Naive thymus-derived CD8-positive, alpha-beta T cell (primary cell): ENCODE results near the gene SMC4. TPM values are rescaled to one million over a fixed set of nuclear protein-coding genes. Genes with fewer than 3 reads are reported as not detected.

ENCODE experiments used
- ATAC-seq, 2 donors: fragments of 150-1000 bp; cut with Tn5 transposase in 1 of 2; sonication (Bioruptor Pico), chemical (Tn5 transposase) in 1 of 2; 1 replicate in 1 of 2; 2 replicates in 1 of 2; pipeline ENCODE4 v1.10.0; 2021; ENCODE audit warnings: mild to moderate bottlenecking in 2 of 2, moderate library complexity in 2 of 2
- POLR2A ChIA-PET: fragments of 350-600 bp; sonication (Branson Sonifier 250); formaldehyde crosslinking; loops from one replicate; lab custom pipeline; 2021; ENCODE audit warnings: antibody characterized with exemption; lab: Charles Lee
- DNase-seq, 10 donors: peaks; one replicate each; pipeline versions ENCODE4 v3.0.0 to v3.0.0-alpha.2; 2020 to 2022
- H3K27ac Mint-ChIP-seq, 10 donors: one replicate each; pipeline ENCODE4 v1.8.0; 2020 to 2022; ENCODE audit warnings: mild to moderate bottlenecking in 10 of 10, mixed read lengths in 10 of 10, moderate library complexity in 4 of 10, inconsistent platforms in 1 of 10
- H3K27me3 Mint-ChIP-seq, 5 donors: one replicate each; pipeline ENCODE4 v1.8.0; 2021 to 2022; ENCODE audit warnings: mixed read lengths in 5 of 5
- H3K36me3 Mint-ChIP-seq, 3 donors: one replicate each; pipeline ENCODE4 v1.8.0; 2020 to 2022; ENCODE audit warnings: mixed read lengths in 3 of 3, mild to moderate bottlenecking in 2 of 3, inconsistent platforms in 1 of 3
- H3K4me1 Mint-ChIP-seq, 4 donors: one replicate each; pipeline ENCODE4 v1.8.0; 2021 to 2022; ENCODE audit warnings: mixed read lengths in 4 of 4
- H3K4me3 Mint-ChIP-seq, 10 donors: one replicate each; pipeline ENCODE4 v1.8.0; 2020 to 2022; ENCODE audit warnings: mild to moderate bottlenecking in 10 of 10, mixed read lengths in 10 of 10, moderate library complexity in 6 of 10, inconsistent platforms in 1 of 10
- H3K9me3 Mint-ChIP-seq, 9 donors: one replicate each; pipeline ENCODE4 v1.8.0; 2020 to 2022; ENCODE audit warnings: mixed read lengths in 9 of 9, mild to moderate bottlenecking in 3 of 9, inconsistent platforms in 1 of 9, moderate library complexity in 1 of 9
- polyA plus RNA-seq, 3 donors: library from polyadenylated mRNA; unstranded; fragments of 300-500 nt; fragmentation: Illumina TruSeq; gene quantifications; one replicate each; pipeline ENCODE4 v1.2.3, GENCODE V29; 2021
- total RNA-seq, 8 experiments: library from RNA in 2 of 8; stranded (reverse) in 2 of 8; gene quantifications; one replicate each; pipeline ENCODE4 v1.2.3 and lab custom pipeline; 2021 to 2026

SMC4 gene
- total and polyA plus RNA-seq, 5 experiments from 2014 or later = 19.2 to 43.2 (median 32.9) TPM

DNA sequence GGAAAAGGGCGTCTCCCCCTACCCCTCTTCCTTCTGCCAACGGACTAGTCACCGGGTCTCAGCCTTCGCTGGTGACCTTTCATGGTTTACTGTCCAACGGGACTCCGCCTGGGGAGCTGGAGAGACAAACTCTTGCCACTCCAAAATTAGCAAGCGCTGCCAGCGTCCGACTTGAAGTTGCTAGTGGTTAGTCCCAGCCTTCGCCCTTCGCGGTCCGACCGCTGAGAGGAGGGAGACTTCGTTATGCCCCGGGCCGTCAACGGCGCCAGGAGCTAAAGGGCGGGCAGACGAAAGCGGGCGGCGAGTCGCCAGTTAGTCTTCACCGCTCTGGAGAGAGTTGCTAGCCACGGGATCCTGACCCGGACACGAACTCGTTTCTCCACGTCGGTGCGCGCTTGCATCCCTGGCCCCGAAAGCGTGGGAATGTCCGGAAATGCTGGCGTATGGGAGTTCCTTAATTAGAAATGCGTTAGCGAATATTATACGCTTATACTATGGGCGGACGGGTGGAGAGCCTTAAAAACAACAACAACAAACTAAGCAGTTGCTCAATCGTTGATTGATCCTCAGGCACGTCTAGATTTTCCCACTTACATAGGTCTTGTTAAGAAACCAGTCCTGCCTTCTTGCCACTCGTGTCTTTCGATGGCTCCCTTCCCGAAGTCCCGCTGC lies 716 bp downstream of the SMC4 start:
- H3K27me3 Mint-ChIP-seq = peaks cover 7 to 19% (median 15%) of the 10 kb centered on the region in 5 donors
- DNase-seq (peak in 6 of 10 donors; percentile 1 to 70 (median 16)), ATAC-seq (peak in 1 of 2 donors; percentile 18)
- H3K36me3 Mint-ChIP-seq = peaks cover 0 to 21% (median 11%) of the 10 kb centered on the region in 3 donors
- no peaks in the 10 kb centered on the region for H3K9me3 Mint-ChIP-seq
- H3K4me3 Mint-ChIP-seq = peak overlapping the region; percentile 94 to 99 (median 97)
- H3K4me1 Mint-ChIP-seq = peaks cover 23 to 61% (median 50%) of the 10 kb centered on the region in 4 donors
- POLR2A ChIA-PET = interaction anchor here (0.9 to 1.6 kb wide), 2 partner anchors 8 to 31 kb away, joined by 3 to 4 read pairs; no protein-coding TSS in a partner anchor
- peak overlapping the region; percentile 96 to 100 (median 99) for H3K27ac Mint-ChIP-seq

DNA sequence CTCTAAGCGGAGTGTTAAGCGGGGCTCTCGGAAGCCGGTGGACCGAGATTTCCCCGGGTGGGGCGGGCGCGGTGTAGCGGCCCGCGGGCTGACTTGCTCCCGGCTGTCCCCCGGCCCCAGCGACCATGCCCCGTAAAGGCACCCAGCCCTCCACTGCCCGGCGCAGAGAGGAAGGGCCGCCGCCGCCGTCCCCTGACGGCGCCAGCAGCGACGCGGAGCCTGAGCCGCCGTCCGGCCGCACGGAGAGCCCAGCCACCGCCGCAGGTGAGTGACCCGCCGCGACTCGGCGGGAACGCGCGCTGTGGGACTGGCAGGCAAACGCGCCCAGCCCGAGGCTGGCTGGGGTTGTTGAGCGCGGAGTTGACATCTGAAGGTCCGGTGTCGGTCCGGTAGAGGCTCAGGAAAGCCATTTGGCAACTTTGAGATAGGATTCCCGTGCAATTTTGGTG lies 1.3 kb downstream of the SMC4 start:
- Mint-ChIP-seq H3K4me1 (peaks cover 23 to 61% (median 46%) of the 10 kb centered on the region in 4 donors), H3K4me3 (peak overlapping the region; percentile 94 to 99 (median 97)), H3K9me3 (no peaks in the 10 kb centered on the region), H3K27ac (peak overlapping the region in 9 of 10 donors; percentile 21 to 99 (median 74)), H3K27me3 (peaks cover 7 to 19% (median 15%) of the 10 kb centered on the region in 5 donors), H3K36me3 (peaks cover 0 to 21% (median 11%) of the 10 kb centered on the region in 3 donors)
- DNase-seq (peak in 3 of 10 donors; percentile 3 to 22 (median 13)), ATAC-seq (peak in 1 of 2 donors; percentile 12)
- POLR2A ChIA-PET = no interaction called here

DNA sequence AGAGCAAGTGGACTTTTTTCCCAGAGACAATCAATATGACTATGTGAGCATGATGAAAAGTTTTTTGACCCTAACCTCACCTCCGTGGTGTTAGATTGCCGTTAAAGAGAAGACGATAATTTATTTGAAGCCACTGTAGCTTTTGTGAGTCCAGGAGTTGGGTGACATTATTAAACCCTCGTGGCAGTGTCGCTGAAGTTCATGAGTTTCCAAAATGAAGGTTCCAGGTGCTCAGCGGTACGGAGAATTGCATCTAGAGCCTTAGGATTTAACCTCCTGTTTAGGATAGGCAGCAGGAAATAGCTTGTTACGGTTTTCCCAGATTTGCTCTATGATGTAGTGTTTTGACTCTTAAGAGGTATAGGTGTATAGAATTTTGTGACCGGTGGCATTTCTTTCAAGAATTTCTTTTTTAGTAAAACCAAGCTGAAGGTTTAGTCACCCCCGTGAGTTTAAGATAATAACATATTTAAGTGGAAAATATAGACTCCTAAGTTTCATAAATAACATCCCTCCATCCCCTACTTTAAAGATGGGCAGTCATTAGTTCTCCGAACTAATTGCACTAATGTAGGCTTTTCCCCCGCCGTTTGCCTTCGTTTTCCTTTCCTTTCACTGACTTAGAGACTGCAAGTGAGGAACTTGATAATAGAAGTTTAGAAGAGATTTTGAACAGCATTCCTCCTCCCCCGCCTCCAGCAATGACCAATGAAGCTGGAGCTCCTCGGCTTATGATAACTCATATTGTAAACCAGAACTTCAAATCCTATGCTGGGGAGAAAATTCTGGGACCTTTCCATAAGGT lies 2.0 kb downstream of the SMC4 start:
- POLR2A ChIA-PET = no interaction called here
- ATAC-seq (no peak), DNase-seq (peak in 2 of 10 donors; percentile 4 to 10)
- peak overlapping the region; percentile 76 to 99 (median 90) for H3K4me3 Mint-ChIP-seq
- peaks cover 7 to 19% (median 15%) of the 10 kb centered on the region in 5 donors for H3K27me3 Mint-ChIP-seq
- peaks cover 0 to 25% (median 11%) of the 10 kb centered on the region in 3 donors for H3K36me3 Mint-ChIP-seq
- H3K27ac Mint-ChIP-seq = peak overlapping the region in 7 of 10 donors; percentile 21 to 84 (median 64)
- no peaks in the 10 kb centered on the region for H3K9me3 Mint-ChIP-seq
- H3K4me1 Mint-ChIP-seq = peaks cover 23 to 61% (median 44%) of the 10 kb centered on the region in 4 donors

DNA sequence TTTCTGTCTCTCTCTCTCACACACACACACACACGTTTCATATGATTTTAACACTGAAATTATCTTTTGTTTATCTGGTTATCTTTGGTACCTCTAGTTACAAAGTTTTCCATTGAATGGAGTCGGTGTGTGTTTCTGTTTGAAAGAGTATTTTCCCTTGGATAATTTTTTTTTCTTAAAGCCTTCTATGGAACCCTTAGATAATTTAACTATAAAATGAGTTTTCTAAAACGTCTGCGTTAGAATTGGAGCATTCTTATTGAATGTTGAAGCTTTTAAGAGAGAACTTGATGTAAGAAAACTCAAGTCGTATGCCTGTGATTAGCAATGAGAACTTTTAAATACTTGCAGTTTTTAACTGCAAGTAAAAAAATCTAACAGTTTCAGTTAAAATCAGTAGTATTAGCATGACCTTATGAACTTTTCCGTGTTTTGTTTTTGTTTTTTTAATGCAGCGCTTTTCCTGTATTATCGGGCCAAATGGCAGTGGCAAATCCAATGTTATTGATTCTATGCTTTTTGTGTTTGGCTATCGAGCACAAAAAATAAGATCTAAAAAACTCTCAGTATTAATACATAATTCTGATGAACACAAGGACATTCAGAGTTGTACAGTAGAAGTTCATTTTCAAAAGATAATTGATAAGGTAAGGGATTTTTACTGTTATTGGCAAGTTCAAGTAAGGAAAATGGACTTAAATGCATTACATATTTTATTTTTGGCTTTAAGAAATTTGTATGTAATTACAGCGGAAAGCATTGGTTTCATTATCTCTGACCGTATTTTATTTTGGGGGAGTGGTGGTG lies 3.0 kb downstream of the SMC4 start:
- peaks cover 0 to 28% (median 11%) of the 10 kb centered on the region in 3 donors for H3K36me3 Mint-ChIP-seq
- DNase-seq = no peak
- H3K27me3 Mint-ChIP-seq = peaks cover 7 to 19% (median 15%) of the 10 kb centered on the region in 5 donors
- ATAC-seq = no peak
- no peaks in the 10 kb centered on the region for H3K9me3 Mint-ChIP-seq
- peak overlapping the region in 9 of 10 donors; percentile 41 to 95 (median 66) for H3K4me3 Mint-ChIP-seq
- H3K27ac Mint-ChIP-seq = peak overlapping the region in 1 of 10 donors; percentile 69
- POLR2A ChIA-PET = no interaction called here
- H3K4me1 Mint-ChIP-seq = peaks cover 19 to 57% (median 39%) of the 10 kb centered on the region in 4 donors

DNA sequence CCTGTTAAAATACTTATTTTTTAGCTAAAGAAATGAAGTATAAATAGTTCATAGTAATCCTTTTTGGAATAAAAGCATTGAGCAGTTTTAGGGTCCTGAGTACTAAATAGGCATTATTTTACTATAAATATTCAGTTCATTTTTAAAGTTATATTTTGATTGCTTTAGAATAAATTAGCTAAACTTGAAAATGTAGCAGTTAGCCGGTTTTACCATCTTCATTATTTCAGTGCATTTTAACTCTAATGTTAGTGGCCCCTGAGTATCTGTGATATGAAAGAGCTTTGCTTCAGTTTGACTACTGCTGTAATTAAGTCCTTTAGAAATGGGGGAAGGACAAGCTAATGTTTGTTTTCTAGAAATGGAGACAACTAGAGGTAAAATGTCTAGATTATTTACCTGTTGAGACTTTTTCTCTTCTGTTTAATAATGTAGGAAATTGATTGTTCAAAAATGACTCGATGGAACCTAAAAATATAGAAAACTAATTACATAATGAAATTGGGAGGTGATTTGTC lies 3.6 kb downstream of the SMC4 start:
- H3K4me1 Mint-ChIP-seq = peaks cover 19 to 53% (median 35%) of the 10 kb centered on the region in 4 donors
- no peak for DNase-seq

DNA sequence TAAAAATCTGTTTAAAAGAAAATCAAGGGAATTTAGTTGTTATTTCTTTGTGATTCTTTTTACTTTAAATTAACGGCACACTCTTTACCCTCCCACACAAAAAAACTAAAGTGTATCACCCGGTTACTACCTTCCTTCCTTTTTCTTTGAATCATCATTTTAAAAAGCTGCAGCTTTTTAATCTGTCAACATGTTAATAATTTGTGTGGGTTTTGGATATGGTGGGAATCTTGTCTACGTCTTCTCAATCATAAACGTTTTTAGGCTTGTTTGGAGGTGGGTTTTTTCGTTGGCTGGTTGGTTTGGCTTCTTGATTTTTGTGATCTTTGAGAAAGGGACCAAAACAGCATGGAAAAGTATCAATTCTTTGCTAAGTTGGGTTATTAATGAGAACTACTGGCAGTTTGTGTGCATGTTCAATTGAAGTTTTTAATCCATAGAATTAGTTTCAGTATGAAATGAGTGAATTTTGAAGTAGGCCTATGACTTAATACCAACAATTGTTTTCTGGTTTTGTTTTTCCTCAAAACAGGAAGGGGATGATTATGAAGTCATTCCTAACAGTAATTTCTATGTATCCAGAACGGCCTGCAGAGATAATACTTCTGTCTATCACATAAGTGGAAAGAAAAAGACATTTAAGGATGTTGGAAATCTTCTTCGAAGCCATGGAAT lies 4.5 kb downstream of the SMC4 start:
- Mint-ChIP-seq H3K36me3 (peaks cover 0 to 30% (median 11%) of the 10 kb centered on the region in 3 donors), H3K27ac (peak overlapping the region in 2 of 10 donors; percentile 64 to 69), H3K4me1 (peaks cover 11 to 44% (median 28%) of the 10 kb centered on the region in 4 donors), H3K27me3 (peaks cover 7 to 19% (median 15%) of the 10 kb centered on the region in 5 donors), H3K9me3 (no peaks in the 10 kb centered on the region), H3K4me3 (peak overlapping the region in 5 of 10 donors; percentile 4 to 84 (median 55))
- ATAC-seq (no peak), DNase-seq (no peak)
- POLR2A ChIA-PET = no interaction called here

More for the DNA sequence above, 3.6 kb downstream of the SMC4 start:
- H3K27ac Mint-ChIP-seq = peak overlapping the region in 2 of 10 donors; percentile 19 to 69
- ATAC-seq = no peak
- H3K9me3 Mint-ChIP-seq = no peaks in the 10 kb centered on the region
- POLR2A ChIA-PET = no interaction called here
- H3K4me3 Mint-ChIP-seq = peak overlapping the region in 2 of 10 donors; percentile 82 to 84
- H3K27me3 Mint-ChIP-seq = peaks cover 7 to 19% (median 15%) of the 10 kb centered on the region in 5 donors
- peaks cover 0 to 28% (median 11%) of the 10 kb centered on the region in 3 donors for H3K36me3 Mint-ChIP-seq

DNA sequence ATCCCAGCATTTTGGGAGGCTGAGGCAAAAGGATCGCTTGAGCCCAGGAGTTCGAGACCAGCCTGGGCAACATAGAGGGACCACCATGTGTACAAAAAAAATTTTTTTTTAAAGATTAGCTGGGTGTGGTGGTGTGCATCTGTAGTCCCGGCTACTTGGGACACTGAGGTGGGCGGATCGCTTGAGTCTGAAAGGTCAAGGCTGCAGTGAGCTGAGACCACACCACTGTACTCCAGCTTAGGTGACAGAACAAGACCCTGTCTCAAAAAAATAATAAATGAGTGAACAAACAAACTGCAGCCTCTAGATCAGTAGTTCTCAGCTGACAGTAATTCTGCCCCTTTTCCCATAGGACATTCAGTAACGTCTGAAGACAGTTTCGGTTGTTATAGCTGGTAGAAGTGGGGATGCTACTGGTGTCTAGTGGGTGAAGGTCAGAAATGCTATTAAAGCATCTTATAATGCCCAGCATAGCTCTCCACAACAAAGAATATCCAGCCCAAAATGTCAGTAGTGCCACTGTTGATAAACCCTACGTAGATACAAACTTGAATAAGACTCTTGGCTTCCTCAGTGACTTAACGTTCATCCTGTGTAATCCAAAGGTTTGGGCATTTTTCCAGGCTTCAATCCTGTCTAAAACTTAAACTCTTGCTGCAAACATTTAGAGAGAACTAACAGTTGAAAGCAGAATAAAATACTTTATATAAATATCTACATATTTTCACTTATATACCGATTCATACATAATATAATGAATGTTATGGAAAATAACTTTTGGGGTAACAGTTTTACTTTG lies 10.6 kb downstream of the SMC4 start:
- Mint-ChIP-seq H3K9me3 (no peaks in the 10 kb centered on the region), H3K36me3 (peaks cover 0 to 31% (median 4%) of the 10 kb centered on the region in 3 donors), H3K4me1 (peaks cover 0 to 1% (median 0%) of the 10 kb centered on the region in 4 donors), H3K27me3 (no peaks in the 10 kb centered on the region), H3K4me3 (no peak overlapping the region), H3K27ac (peak overlapping the region in 1 of 10 donors; percentile 32)
- DNase-seq (no peak), ATAC-seq (no peak)
- POLR2A ChIA-PET = no interaction called here

DNA sequence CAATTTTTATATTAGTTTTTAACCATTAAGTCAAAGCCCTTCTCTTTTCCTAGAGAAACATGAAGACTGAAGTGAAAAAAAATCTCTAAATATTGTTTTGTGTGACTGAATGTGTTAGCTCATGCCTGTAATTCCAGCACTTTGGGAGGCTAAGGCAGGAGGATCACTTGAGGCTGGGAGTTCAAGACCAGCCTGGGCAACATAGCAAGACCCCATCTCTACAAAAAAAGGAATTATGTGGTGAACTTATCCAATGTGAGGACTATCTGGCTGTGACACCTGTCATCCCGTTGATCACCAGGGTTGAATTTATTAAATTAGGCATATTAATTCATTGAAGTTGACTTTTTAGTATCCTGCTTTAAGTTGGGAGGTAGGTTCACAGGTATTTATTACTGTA lies 13.0 kb downstream of the SMC4 start:
- Mint-ChIP-seq H3K27ac (peak overlapping the region in 1 of 10 donors; percentile 3), H3K4me1 (peaks cover 0 to 6% (median under 1%) of the 10 kb centered on the region in 4 donors), H3K36me3 (peaks cover 0 to 41% (median 4%) of the 10 kb centered on the region in 3 donors)

DNA sequence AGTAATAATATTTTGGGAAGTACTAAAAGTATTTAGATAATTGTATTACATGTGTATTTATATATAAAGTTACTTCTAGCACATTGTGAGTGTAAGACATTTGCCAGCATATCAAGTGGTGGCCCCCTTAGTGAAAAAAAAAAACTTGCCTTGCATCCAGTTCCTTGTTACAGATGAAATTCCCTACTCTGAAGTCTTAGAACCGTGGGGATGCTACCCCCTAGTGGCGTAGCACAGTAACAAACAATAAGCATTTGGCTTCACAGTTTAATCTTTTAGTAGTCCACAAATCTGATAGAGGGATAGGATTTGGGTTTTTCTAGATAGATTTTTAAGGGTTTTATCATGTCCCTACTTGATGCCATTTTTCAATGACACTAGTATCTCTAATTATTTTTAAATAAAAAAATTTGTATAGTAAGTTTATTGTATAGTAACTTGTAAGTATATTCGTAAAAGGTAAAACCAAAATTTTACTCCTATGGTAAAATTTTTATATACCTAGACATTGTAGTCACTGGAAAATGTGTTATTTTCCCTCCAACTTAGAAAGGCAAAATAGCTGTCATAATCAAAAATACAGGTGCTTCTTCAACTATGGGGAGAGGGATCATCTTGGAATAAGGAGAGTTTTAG lies 14.3 kb downstream of the SMC4 start:
- H3K36me3 Mint-ChIP-seq = peaks cover 0 to 48% (median 4%) of the 10 kb centered on the region in 3 donors
- H3K9me3 Mint-ChIP-seq = no peaks in the 10 kb centered on the region
- DNase-seq = peak; percentile 43 to 80 (median 63)
- H3K27ac Mint-ChIP-seq = peak overlapping the region in 1 of 10 donors; percentile 5
- POLR2A ChIA-PET = no interaction called here
- peaks cover 0 to 6% (median under 1%) of the 10 kb centered on the region in 4 donors for H3K4me1 Mint-ChIP-seq
- peak; percentile 78 to 81 for ATAC-seq
- no peaks in the 10 kb centered on the region for H3K27me3 Mint-ChIP-seq
- no peak overlapping the region for H3K4me3 Mint-ChIP-seq

More for the DNA sequence above, 13.0 kb downstream of the SMC4 start:
- POLR2A ChIA-PET = no interaction called here
- Mint-ChIP-seq H3K9me3 (no peaks in the 10 kb centered on the region), H3K4me3 (no peak overlapping the region), H3K27me3 (no peaks in the 10 kb centered on the region)
- DNase-seq (no peak), ATAC-seq (no peak)

DNA sequence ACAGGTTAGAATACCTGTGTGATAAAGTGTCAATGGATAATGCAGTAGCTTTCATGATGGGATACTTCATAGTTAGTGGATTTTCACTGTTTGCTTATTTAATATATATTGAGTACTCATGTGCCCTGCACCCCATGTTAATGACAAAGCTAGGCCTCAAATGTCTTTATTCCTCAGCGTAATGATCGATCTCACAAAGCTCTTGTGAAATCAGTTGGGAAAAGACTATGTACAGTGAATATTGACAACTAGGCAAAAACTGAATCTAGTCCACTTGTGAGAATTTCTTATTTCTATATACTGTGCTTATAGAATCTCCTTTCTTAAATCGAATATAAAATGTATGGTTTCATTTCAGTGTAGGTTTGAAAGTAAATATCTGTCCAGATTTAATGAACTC lies 17.9 kb downstream of the SMC4 start:
- Mint-ChIP-seq H3K9me3 (no peaks in the 10 kb centered on the region), H3K27ac (no peak overlapping the region), H3K4me1 (peaks cover 0 to 6% (median 0%) of the 10 kb centered on the region in 4 donors), H3K27me3 (no peaks in the 10 kb centered on the region), H3K4me3 (no peak overlapping the region), H3K36me3 (peaks cover 0 to 64% (median 7%) of the 10 kb centered on the region in 3 donors)
- POLR2A ChIA-PET = no interaction called here
- ATAC-seq = no peak
- no peak for DNase-seq
